Rectal smooth muscle tissue (tissue), 1 donor: ENCODE measurements around the gene PADI2.

Experiments used
- H3K27ac ChIP-seq: one replicate; pipeline ENCODE4 v1.7.0; 2013; ENCODE audit warnings: low read depth, low read length, inconsistent platforms
- H3K27me3 ChIP-seq: one replicate; pipeline ENCODE4 v1.7.0; 2013; ENCODE audit warnings: low read length; ENCODE audit not compliant: control insufficient read depth, insufficient read depth
- H3K36me3 ChIP-seq: one replicate; pipeline ENCODE4 v1.7.0; 2013; ENCODE audit warnings: low read length; ENCODE audit not compliant: control insufficient read depth, insufficient read depth
- H3K4me1 ChIP-seq: one replicate; pipeline ENCODE4 v1.7.0; 2013; ENCODE audit warnings: low read length; ENCODE audit not compliant: control insufficient read depth, insufficient read depth
- H3K4me3 ChIP-seq: one replicate; pipeline ENCODE4 v1.7.0; 2013; ENCODE audit warnings: low read length
- H3K9ac ChIP-seq: one replicate; pipeline ENCODE4 v1.7.0; 2013; ENCODE audit warnings: low read length

PADI2 gene

DNA sequence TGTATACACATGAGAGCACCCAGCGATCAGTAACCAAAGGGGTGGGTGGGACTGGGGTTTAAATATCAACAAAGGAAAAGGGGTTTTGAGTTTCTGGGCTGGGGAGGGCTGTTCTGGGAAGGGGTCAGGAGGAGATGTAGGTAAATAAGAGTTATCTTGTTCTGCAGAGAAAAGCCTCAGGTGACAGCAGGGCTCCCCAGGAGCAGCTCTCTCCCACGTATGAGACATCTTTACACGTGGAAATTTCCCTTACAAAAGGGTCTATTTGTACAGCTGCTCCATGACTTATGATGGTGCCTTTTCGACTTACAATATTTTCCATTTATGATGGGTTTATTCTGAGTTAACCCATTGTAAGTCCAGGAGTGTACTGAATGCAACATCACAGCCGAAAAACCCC is 16.3 kb upstream of the PADI2 start:
- Histone ChIP-seq H3K27ac (no peak overlapping the region), H3K27me3 (no peaks in the 10 kb centered on the region), H3K9ac (no peak overlapping the region), H3K4me3 (no peak overlapping the region), H3K36me3 (no peaks in the 10 kb centered on the region), H3K4me1 (no peaks in the 10 kb centered on the region)

GRCh38 chr1:17134724-17135123 is 15.5 kb upstream of the PADI2 start:
- Histone ChIP-seq H3K4me3 (no peak overlapping the region), H3K4me1 (no peaks in the 10 kb centered on the region), H3K9ac (no peak overlapping the region), H3K36me3 (no peaks in the 10 kb centered on the region), H3K27me3 (no peaks in the 10 kb centered on the region), H3K27ac (no peak overlapping the region)

- H3K36me3 ChIP-seq: no peaks in the 10 kb centered on the region
- no peaks in the 10 kb centered on the region for H3K27me3 ChIP-seq
- H3K4me3 ChIP-seq: no peak overlapping the region
Observed at GRCh38 chr1:17134034-17134433, 14.8 kb upstream of the PADI2 start.

GRCh38 chr1:17130138-17130635 is 10.9 kb upstream of the PADI2 start:
- Histone ChIP-seq H3K36me3 (no peaks in the 10 kb centered on the region), H3K4me3 (no peak overlapping the region), H3K27ac (no peak overlapping the region), H3K4me1 (no peaks in the 10 kb centered on the region), H3K9ac (no peak overlapping the region), H3K27me3 (peaks cover 5% of the 10 kb centered on the region)

More at GRCh38 chr1:17134034-17134433, 14.8 kb upstream of the PADI2 start:
- H3K9ac ChIP-seq: no peak overlapping the region
- no peaks in the 10 kb centered on the region for H3K4me1 ChIP-seq
- H3K27ac ChIP-seq: no peak overlapping the region

GRCh38 chr1:17128361-17128760 is 9.1 kb upstream of the PADI2 start:
- Histone ChIP-seq H3K4me3 (no peak overlapping the region), H3K9ac (no peak overlapping the region), H3K36me3 (no peaks in the 10 kb centered on the region), H3K4me1 (no peaks in the 10 kb centered on the region), H3K27me3 (peaks cover 5% of the 10 kb centered on the region), H3K27ac (no peak overlapping the region)

GRCh38 chr1:17125756-17126237 is 6.5 kb upstream of the PADI2 start:
- Histone ChIP-seq H3K4me1 (no peaks in the 10 kb centered on the region), H3K9ac (no peak overlapping the region), H3K27me3 (peaks cover 5% of the 10 kb centered on the region), H3K36me3 (no peaks in the 10 kb centered on the region), H3K27ac (no peak overlapping the region), H3K4me3 (peak overlapping the region; percentile 34)

DNA sequence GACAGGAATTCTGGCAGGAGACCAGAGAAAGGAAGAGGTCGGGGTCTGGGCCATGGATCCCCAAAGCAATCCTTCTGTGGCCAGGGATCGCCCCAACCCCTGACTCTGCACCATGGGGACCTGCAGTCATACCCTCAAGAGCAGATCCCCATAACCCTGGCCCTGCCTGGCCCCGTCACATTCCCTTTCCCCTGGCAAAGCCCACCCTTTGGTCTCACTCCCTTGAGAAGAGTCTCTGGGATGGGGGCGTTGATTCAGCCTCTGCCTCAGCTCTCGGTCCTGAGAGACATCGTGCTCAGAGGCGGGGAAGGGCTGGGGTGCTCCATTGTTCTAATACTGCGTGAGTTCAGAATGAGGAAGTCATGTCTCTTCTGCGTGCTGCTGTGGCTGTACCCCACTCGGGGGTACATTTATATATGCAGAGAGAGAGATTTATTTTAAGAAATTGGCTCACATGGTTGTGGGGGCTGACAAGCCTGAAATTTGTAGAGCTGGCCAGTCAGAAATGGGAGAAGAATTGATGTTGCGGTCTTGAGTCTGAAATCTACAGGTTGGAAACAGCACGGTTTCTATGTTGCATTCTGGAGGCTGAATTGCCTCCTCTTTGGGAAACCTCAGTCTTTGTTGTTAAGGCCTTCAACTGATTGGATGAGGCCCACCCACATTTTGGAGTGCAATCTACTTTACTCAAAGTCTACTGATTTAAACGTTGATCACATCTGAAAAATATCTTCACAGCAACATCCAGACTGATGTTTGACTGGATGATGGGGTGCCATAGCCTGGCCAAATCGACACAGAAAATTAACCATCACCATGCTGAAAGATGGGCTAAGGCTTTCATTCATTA is 4.2 kb upstream of the PADI2 start:
- Histone ChIP-seq H3K4me3 (no peak overlapping the region), H3K36me3 (no peaks in the 10 kb centered on the region), H3K27me3 (peaks cover 10% of the 10 kb centered on the region), H3K9ac (no peak overlapping the region), H3K27ac (no peak overlapping the region), H3K4me1 (no peaks in the 10 kb centered on the region)

- Histone ChIP-seq H3K4me3 (no peak overlapping the region), H3K27me3 (peaks cover 13% of the 10 kb centered on the region), H3K9ac (no peak overlapping the region), H3K36me3 (no peaks in the 10 kb centered on the region), H3K4me1 (no peaks in the 10 kb centered on the region), H3K27ac (no peak overlapping the region)
Observed at GRCh38 chr1:17122521-17123164, 3.4 kb upstream of the PADI2 start.

DNA sequence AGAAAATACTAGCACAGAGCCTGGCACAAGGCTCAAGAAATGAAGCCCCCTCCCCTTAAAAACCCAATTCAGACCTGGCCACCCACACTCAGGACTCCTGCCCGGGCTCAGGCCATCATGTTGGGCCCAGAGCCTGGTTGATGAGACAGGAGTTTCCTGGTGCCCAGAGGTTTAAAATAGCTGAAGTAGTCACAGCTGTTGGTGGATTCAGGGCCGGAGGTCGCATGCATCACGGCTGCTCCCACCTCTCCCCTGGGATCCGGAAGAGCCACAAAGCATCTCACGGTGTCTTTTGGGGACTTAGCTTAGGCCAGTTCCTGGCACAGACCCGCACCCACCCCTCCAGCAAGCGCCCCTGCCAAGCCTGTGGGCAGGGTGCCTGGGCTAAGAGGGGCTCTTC is 2.6 kb upstream of the PADI2 start:
- peaks cover 13% of the 10 kb centered on the region for H3K27me3 ChIP-seq
- H3K9ac ChIP-seq: no peak overlapping the region
- H3K4me3 ChIP-seq: no peak overlapping the region
- no peaks in the 10 kb centered on the region for H3K4me1 ChIP-seq
- H3K36me3 ChIP-seq: no peaks in the 10 kb centered on the region
- no peak overlapping the region for H3K27ac ChIP-seq

DNA sequence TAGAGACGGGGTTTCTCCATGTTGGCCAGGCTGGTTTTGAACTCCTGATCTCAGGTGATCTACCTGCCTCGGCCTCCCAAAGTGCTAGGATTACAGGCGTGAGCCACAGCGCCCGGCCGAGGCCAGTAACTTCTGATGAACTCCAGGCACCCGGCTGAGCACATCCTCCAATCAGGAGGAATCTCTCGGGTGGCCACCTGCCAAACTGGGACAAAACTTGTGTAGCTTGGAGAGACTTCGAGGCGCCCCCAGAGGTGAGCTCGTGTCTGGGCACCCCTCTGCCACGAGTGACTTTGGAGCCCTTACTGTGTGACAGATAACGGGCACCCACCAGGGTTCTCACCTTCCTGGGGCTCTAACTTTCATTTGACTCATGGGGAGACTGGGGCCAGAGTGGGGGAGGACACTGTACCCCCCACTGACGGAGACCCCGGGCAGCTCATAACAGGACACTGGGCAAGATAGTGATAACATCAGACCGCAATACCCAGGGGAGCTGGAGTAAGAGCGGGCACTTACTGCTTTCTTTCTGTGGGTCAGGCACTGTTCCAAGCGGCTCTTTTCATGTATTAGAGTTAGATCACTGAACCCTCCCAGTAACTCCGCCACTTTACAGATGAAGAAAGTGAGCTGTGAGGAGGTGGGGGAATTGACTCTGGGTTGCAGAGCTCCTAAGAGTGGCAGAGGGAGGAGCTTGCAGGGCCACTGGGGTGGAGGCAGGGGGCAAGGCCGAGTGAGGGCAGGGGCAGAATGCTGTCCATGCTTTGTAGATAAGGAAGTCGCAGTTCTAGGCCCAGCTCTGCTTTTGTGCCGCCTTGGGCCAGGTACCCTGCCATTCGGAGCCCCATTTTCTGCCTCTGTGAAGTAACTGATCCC is 1.9 kb upstream of the PADI2 start:
- H3K27me3 ChIP-seq: peaks cover 10% of the 10 kb centered on the region
- no peak overlapping the region for H3K4me3 ChIP-seq
- no peaks in the 10 kb centered on the region for H3K4me1 ChIP-seq
- H3K36me3 ChIP-seq: no peaks in the 10 kb centered on the region
- no peak overlapping the region for H3K9ac ChIP-seq
- no peak overlapping the region for H3K27ac ChIP-seq

DNA sequence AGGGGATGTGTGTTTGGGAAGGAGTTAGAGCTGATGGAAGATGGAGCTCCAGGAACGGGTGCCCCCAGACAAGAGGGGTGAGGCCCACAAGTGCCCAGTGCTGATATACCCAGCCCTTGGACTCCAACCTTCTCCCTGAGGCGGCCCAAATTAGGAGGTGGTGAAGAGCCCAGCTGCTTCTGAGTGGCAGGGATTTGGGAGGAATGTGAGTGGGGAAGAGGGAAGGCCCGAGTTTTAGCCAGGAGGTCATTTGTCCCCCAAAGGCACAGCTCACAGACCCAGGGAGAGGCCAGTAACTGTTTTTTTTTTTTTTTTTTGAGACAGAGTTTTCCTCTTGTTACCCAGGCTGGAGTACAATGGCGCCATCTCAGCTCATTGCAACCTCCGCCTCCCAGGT is 1.2 kb upstream of the PADI2 start:
- Histone ChIP-seq H3K4me3 (no peak overlapping the region), H3K4me1 (no peaks in the 10 kb centered on the region), H3K27me3 (peaks cover 8% of the 10 kb centered on the region), H3K27ac (no peak overlapping the region), H3K9ac (no peak overlapping the region), H3K36me3 (no peaks in the 10 kb centered on the region)
